WERI-Rb-1 (cell line): ENCODE results near the gene NIPAL4.

Experiments
- DNase-seq: peaks from one replicate; pipeline ENCODE4 v3.0.0-alpha.2; 2020
- H3K27ac ChIP-seq: fragments of 250-450 bp; sonication (Bioruptor Pico); 2 replicates; pipeline ENCODE4 v1.5.1; 2020; ENCODE audit warnings: mild to moderate bottlenecking, moderate library complexity
- H3K27me3 ChIP-seq: fragments of 250-450 bp; sonication (Bioruptor Pico); 2 replicates; pipeline ENCODE4 v1.5.1; 2021; ENCODE audit warnings: mild to moderate bottlenecking, low read depth, moderate library complexity; ENCODE audit not compliant: insufficient read depth, severe bottlenecking
- H3K36me3 ChIP-seq: fragments of 250-450 bp; sonication (Bioruptor Pico); 2 replicates; pipeline ENCODE4 v1.5.1; 2020; ENCODE audit warnings: mild to moderate bottlenecking, moderate library complexity
- H3K4me3 ChIP-seq: 2 replicates; pipeline ENCODE4 v1.5.1; 2011; ENCODE audit warnings: low read depth, mild to moderate bottlenecking, control low read depth, low read length
- H3K9me3 ChIP-seq: fragments of 250-450 bp; sonication (Bioruptor Pico); 2 replicates; pipeline ENCODE4 v1.5.1; 2021; ENCODE audit warnings: mild to moderate bottlenecking, moderate library complexity; ENCODE audit not compliant: severe bottlenecking
- TF ChIP-seq, protein P1 (sequence below): IDR thresholded peaks from 2 replicates; pipeline ENCODE4 v1.5.1; 2011; ENCODE audit warnings: low read depth, mild to moderate bottlenecking, control low read depth, inconsistent platforms, low read length

The NIPAL4 gene

DNA sequence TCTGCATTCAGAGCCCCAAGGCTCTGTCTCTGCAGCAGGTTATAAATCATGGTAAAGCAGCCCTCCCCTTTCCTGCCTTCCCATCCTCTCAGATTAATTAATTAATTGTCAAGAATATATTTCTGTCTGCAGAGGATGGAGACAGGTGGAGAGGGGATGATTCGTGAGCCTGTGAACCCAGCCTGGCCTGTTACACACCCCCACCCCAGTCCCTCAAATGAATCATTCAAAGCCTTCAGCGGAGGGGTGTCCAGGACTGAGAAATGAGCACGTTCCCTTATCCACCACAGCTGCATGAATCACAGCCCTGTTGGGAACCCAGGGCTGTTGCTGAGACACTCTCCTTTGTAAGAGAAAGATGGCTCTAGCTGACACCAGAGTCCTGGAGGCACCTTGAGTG is 56.0 kb downstream of the NIPAL4 start:
- Histone ChIP-seq H3K27ac (no peak overlapping the region), H3K27me3 (no peaks in the 10 kb centered on the region), H3K4me3 (no peak overlapping the region), H3K36me3 (no peaks in the 10 kb centered on the region), H3K9me3 (no peaks in the 10 kb centered on the region)
- TF ChIP-seq, protein P1, sequence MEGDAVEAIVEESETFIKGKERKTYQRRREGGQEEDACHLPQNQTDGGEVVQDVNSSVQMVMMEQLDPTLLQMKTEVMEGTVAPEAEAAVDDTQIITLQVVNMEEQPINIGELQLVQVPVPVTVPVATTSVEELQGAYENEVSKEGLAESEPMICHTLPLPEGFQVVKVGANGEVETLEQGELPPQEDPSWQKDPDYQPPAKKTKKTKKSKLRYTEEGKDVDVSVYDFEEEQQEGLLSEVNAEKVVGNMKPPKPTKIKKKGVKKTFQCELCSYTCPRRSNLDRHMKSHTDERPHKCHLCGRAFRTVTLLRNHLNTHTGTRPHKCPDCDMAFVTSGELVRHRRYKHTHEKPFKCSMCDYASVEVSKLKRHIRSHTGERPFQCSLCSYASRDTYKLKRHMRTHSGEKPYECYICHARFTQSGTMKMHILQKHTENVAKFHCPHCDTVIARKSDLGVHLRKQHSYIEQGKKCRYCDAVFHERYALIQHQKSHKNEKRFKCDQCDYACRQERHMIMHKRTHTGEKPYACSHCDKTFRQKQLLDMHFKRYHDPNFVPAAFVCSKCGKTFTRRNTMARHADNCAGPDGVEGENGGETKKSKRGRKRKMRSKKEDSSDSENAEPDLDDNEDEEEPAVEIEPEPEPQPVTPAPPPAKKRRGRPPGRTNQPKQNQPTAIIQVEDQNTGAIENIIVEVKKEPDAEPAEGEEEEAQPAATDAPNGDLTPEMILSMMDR: no peak
- DNase-seq: peak; percentile 23

DNA sequence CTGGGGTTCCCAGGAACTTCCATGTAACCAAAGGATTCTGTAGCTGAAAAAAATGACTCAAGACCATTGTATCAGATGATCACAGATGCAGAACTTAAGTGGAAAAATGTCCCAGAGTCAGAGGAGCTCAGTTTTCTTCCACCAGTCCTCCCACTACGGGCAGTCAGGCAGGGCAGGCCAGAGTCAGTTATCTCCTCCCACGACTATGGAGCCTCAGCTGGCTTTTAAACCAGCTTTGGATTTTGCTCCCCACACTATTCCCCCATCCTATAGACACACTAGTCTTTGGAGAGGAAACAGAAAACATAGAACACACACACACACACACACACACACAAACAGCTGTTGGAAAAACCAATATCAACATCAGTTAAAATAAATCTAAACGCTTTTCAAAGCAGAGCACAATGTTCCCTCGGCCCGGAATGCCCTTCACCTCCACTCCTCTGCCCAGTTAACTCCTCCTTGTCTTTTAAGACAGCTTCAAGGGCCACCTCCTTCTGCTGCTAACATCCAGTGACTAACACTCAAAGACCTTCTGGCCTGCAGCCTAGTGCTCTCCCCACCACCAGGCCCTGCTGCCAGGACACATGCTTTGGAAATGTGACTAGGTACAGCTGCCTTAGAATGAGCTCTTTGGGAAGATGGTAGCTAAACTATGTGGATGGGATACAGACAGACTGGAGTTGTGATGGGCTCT is 56.8 kb downstream of the NIPAL4 start:
- Histone ChIP-seq H3K27ac (no peak overlapping the region), H3K27me3 (no peaks in the 10 kb centered on the region), H3K9me3 (no peaks in the 10 kb centered on the region), H3K36me3 (no peaks in the 10 kb centered on the region), H3K4me3 (no peak overlapping the region)
- DNase-seq: no peak
- TF ChIP-seq, protein P1: no peak

GRCh38 chr5:157518963-157519362 is 59.0 kb downstream of the NIPAL4 start:
- TF ChIP-seq, protein P1: no peak
- H3K36me3 ChIP-seq: no peaks in the 10 kb centered on the region
- no peaks in the 10 kb centered on the region for H3K27me3 ChIP-seq
- DNase-seq: no peak
- no peaks in the 10 kb centered on the region for H3K9me3 ChIP-seq
- H3K27ac ChIP-seq: no peak overlapping the region
- H3K4me3 ChIP-seq: no peak overlapping the region

- no peak overlapping the region for H3K27ac ChIP-seq
- no peaks in the 10 kb centered on the region for H3K9me3 ChIP-seq
- H3K27me3 ChIP-seq: no peaks in the 10 kb centered on the region
- TF ChIP-seq, protein P1: no peak
- H3K36me3 ChIP-seq: no peaks in the 10 kb centered on the region
- DNase-seq: no peak
- H3K4me3 ChIP-seq: no peak overlapping the region
Observed at GRCh38 chr5:157519579-157520253, 59.7 kb downstream of the NIPAL4 start.

DNA sequence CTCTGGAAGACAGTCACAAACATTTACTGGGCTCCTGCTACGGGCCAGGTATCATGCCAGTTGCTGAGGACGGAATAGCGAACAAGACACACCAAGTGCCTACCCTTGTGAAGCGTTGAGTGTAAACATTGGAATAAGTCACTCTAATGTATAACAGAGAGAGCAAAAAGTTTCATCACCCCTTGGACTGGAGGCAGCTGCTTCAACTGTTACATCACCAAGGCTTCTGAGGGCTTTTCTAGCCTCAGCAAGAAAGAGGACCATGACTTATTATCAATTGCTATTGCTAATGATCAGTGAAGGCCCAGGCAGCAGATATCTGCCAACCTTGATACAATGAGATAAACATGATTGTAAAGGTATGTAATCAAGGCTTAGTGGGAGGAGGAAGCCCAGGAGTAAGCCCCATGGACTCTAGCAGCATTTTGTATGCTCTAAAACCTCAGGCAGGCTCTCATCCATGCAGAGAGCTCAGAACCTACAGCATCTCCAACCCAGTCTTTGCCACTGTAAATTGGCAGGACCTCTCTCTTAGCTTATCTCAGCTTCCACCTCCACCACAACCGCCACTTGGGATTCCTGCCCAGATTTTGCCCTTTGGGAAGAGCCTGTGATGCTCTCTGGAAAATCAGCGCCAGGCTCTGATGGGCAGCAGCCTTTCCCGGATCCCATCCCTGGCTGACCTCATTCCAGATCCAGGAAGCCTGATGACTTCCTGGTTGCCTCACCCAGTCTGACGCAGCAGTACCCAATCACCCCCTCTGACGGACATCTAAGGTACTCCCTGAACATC is 61.1 kb downstream of the NIPAL4 start:
- Histone ChIP-seq H3K27ac (no peak overlapping the region), H3K36me3 (no peaks in the 10 kb centered on the region), H3K9me3 (no peaks in the 10 kb centered on the region), H3K4me3 (no peak overlapping the region), H3K27me3 (no peaks in the 10 kb centered on the region)
- TF ChIP-seq, protein P1: no peak
- no peak for DNase-seq
